ENCODE results near the gene SYNPO.

SYNPO gene, protein sequence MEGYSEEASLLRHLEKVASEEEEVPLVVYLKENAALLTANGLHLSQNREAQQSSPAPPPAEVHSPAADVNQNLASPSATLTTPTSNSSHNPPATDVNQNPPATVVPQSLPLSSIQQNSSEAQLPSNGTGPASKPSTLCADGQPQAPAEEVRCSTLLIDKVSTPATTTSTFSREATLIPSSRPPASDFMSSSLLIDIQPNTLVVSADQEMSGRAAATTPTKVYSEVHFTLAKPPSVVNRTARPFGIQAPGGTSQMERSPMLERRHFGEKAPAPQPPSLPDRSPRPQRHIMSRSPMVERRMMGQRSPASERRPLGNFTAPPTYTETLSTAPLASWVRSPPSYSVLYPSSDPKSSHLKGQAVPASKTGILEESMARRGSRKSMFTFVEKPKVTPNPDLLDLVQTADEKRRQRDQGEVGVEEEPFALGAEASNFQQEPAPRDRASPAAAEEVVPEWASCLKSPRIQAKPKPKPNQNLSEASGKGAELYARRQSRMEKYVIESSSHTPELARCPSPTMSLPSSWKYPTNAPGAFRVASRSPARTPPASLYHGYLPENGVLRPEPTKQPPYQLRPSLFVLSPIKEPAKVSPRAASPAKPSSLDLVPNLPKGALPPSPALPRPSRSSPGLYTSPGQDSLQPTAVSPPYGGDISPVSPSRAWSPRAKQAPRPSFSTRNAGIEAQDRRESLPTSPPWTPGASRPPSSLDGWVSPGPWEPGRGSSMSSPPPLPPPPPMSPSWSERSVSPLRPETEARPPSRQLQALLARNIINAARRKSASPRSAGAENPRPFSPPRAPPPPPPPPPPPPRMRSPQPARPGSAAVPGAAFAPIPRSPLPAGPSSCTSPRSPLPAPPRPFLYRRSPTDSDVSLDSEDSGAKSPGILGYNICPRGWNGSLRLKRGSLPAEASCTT

GRCh38 chr5:150640311-150641005, at the start of gene SYNPO:
SYNPO (plus strand) TSS chr5:150640660; CDS start chr5:150648276, 7,616 bp downstream.
- peak in 12 of 56 donors; percentile 26 to 68 (median 38) for DNase-seq

DNA sequence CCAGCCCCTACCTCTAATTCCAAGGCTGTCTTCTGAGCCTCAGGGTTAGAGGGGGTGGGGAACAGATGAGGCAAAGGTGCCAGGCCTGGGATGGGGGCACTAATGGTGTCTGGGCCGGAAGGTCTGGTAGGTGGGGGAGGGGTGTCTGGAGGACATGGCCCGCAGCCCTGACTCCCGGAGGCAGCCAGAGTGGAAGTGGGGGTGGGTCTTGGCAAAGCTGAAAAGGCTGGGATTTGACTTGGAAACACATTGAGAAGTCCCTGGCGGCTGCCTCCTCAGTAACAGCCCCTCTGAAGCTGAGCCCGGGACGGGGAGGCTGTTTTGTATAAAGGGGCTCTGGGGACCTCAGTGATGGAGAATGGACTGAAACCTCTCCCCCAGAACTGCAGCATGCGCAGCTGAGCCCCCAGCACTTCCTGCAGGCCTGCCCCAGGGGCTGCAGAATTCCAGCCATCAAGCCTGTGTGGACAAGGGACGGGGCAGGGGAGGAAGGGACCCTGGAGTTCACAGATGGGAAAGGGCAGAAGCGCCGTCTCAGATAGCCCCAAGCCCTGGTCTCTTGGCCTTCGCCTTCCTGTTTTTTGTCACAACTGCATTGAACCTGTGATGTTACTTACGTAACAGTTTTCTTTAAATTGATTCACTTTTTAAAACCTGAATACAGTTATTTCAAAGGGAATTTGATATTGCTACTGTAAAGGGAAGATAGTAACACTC, 49.3 kb upstream of the SYNPO start:
- DNase-seq: peak in 9 of 56 donors; percentile 15 to 44 (median 31)

- DNase-seq: no peak
These were observed 46.9 kb upstream of the SYNPO start for GRCh38 chr5:150593593-150593992.

DNA sequence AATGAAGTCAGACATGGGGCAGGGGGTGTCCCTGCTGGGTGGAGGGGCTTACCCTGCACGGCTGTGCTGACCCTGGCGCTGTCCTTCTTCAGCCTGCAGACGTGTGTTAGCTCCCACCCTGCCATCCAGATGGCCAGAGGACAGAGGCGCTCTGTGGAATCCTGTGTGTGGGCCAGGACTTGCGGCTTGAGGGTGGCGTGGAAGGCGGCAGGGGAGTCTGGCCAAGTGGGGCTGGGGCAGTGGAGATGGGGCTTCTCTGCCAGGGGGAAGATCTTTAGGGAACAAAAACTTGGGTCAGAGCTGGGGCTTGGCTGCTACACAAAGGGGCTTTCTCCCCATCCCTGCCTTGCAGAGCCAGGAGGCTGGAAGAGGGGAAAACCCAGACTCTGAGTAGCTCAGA, 46.5 kb upstream of the SYNPO start:
- peak in 17 of 56 donors; percentile 9 to 49 (median 31) for DNase-seq

DNA sequence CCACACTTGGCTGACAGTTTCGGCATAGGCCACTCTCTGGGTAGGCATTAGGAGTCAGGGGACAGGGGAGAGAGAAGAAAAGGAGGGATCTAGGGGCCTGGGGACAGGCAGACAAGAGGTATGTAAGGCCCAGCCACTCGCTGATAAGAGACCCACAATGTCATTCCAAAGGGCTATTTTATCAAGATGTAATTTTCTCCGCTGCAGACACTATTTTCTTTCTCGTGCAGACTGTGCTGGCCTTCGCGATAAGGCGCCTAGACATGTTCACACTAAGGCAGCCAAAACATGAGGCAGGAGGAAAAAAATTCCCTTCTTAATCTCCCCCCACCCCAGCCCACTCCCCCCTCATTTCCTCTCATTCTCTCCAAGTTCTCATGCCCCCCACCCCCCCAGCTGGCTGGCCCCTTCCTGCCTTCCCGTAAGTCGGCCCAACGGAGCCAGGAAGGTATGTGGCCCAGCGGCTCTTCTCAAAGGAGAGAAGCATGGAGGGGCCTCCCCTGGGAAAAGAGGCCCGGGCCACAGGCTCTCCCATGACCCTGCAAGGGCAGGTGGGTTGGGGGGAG, 44.9 kb upstream of the SYNPO start:
- no peak for DNase-seq

GRCh38 chr5:150596313-150596712, 44.1 kb upstream of the SYNPO start:
- no peak for DNase-seq

GRCh38 chr5:150596826-150597225, 43.6 kb upstream of the SYNPO start:
- no peak for DNase-seq

GRCh38 chr5:150598006-150598405, 42.5 kb upstream of the SYNPO start:
- DNase-seq: no peak

DNA sequence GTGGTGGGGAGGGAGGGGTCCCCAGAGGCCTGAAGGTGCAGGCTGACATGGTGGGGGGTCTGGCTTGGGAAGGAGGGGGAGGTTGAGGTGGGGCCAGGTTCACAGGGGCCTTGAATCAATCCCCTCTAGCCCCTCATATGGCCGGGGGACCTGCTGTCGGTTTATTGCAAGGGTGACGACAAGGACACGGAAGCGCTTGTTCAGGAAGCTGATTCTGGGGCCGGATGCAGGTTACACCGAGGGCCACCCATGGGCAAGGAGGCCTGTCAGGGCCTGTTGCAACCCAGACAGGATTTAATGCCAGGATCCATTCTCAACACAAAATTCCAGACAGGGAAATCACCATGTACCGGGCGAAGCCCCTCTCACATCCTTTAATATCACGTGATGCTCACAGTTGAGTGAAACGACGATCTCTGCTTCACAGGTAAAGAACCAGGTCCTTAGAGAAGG, 41.6 kb upstream of the SYNPO start:
- DNase-seq: no peak

DNA sequence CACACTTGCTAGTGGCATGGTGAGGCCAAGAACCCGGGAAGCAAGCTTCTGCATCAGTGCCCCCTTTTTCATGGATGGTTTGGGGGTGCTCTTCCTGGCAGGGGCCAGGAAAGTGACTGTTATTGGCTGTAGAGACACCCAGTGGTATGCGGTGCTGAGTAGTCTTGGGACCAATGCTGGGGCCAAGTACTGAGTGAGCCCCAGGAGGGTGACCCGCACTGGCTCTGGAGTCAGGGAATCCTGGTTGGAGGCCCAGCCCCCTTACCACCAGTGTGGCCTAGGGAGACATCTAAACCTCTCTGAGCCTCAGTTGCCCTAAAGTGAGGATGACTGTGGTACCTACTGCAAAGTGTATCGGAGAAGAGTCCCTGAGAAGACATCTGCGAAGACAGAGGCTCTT, 41.2 kb upstream of the SYNPO start:
- no peak for DNase-seq

DNA sequence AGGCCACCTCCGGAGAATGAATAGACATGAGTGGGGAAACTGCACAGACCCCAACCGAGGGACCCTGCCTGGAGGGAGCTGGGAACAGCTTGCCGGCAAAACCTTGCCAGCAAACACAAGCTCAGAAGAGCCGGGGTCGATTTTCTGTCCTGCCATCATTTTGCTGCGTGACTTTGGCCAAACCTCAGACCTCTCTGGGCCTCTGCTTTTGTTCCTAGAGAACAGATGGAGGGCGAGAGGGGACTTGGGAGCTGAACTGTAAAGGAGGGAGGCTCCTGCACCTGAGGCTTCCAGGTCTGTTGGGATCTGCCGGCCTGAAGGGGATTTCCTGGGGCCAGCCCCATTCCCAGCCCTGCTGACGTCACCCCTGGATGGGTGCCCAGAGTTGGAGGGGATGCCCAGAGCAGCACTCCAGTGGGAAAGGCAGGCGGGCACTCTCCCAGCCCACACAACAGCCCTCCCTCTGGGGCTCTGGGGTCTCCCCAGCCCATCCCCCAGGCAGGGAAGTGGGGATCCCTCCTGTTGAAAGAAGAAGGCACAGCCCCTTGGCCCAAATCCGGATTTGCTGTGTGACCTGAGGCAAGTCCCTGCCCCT, 40.4 kb upstream of the SYNPO start:
- peak in 18 of 56 donors; percentile 17 to 70 (median 49) for DNase-seq

DNA sequence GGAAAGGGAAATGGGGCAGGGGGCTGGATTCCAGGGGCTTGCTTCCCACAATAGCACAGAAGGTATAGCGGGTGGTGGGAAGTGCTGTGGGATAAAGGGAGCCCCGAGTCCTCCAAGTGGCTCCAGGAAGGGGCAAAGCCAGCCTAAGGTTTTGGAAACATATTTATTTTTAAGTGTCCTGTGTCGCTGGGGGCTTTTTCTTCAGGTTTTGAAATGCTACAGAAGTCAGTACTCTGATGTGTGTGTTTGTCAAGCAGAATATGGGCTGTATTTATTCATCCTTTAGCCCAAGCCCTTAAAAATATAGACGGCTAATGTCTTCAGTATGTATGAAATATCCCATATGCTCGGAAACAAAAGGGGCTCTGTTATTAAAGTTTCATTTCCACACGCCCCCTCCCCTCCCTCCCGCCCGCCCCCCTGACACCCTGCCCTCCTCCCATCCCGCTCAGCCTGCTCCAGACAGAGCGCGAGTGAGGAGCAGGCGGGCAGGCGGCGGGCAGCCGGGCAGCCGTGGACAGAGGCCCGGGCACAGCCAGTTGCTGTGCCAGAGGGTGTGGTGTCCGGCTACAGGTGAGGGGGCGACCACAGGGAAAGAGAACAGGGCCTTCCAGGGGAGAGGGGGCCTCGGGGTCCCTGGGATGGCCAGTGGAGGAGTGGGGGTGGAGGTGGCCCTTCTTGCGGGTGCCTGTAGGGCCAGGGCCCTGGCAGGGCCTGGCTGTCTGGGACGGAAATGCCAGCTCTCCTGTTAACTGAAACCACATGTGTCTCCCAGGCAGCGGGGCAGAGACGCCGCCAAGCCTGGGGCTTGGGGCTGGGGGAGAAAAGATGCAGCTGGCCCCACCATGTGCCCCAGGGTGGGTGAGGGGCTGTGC, 39.6 kb upstream of the SYNPO start:
- no peak for DNase-seq

DNA sequence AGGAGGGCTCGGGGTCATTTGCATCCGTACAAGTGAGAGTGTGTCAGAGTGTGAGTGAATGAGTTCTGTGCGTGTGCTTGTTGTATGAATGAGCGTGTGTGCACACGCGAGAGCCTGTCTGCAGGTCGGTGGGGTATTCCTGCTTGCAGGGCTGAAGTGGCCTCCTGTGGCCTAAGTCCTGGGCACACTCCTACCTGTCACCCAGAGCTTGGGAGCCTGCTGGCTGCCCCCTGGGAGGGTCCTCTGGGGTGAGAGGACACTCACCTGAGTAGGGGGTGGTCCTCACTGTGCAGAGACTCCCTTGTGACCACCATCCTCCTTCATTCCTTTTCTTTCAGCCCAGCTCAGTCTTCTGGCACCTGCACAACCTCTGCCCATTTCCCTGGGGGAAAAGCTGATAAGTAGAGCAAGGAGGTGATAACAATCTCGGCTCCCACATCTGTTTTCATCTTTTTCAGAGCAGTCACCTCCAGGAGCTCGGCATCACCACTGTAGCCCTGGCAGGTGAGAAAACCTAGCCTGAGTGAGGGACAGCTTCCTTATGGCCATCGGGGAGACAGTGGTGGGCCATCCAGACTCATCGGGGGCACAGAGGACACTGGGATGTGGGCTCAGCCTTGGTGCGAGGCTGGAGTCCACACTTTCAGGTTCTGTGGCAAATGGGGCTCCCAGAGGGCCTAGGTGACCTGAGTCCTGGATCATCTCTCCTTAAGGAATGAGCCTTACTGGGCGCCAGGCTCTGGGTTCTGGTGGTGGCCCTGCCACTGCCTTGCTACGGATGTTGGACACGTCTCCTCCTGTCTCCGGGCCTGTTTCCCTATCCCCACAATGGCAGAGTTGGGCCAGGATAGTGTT, 38.7 kb upstream of the SYNPO start:
- no peak for DNase-seq

DNA sequence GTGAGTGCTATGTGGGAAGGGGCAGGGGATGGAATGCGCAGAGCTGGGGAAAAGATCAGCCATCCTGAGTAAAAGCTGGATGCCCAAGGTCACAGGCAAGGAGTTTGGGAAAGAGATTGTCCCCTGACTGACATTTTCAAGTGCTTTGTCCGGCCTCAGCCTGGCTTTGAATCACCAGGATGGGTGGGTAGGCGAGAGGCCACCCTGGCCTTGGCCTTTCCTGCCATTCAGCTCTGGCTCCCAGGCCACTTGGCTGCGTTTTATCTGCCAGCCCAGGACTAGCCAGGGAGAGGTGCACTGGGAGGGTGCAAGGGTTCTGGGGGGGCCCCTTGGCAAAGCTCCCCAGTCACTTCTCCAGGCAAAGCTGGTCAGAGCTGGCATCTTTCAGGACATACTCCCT, 37.4 kb upstream of the SYNPO start:
- no peak for DNase-seq

- DNase-seq: no peak
These were observed 37.0 kb upstream of the SYNPO start for GRCh38 chr5:150603491-150603890.

GRCh38 chr5:150604010-150604409, 36.5 kb upstream of the SYNPO start:
- DNase-seq: no peak

- DNase-seq: no peak
These were observed 35.5 kb upstream of the SYNPO start for GRCh38 chr5:150604894-150605440.

GRCh38 chr5:150605546-150605945, 34.9 kb upstream of the SYNPO start:
- no peak for DNase-seq
